Measurements from ENCODE around the gene NSMF. TPM values are rescaled to one million over a fixed set of nuclear protein-coding genes. Genes with fewer than 3 reads are reported as not detected.

Gene NSMF
- total RNA-seq, 2 donors from 2014 or later = 12.0 to 61.3 TPM

GRCh38 chr9:137446851-137447471 is 12.2 kb downstream of the NSMF start:
- DNase-seq (ENCODE audit: low spot score in 2 of 2) = no peak
- H3K36me3 Mint-ChIP-seq = peaks cover 0 to 2% of the 10 kb centered on the region in 2 donors
- peak overlapping the region in 1 of 2 donors; percentile 62 for H3K27ac Mint-ChIP-seq
- H3K9me3 Mint-ChIP-seq = no peaks in the 10 kb centered on the region
- ATAC-seq = no peak

- H3K36me3 Mint-ChIP-seq = peaks cover 0 to 5% of the 10 kb centered on the region in 2 donors
- ATAC-seq = no peak
- no peak overlapping the region for H3K27ac Mint-ChIP-seq
- DNase-seq (ENCODE audit: low spot score in 2 of 2) = no peak
- H3K9me3 Mint-ChIP-seq = no peaks in the 10 kb centered on the region
These were observed 13.2 kb downstream of the NSMF start for GRCh38 chr9:137445930-137446431.

GRCh38 chr9:137445275-137445807 is 13.8 kb downstream of the NSMF start:
- H3K27ac Mint-ChIP-seq = no peak overlapping the region

GRCh38 chr9:137444106-137444790 is 14.9 kb downstream of the NSMF start:
- Mint-ChIP-seq H3K36me3 (peaks cover 0 to 5% of the 10 kb centered on the region in 2 donors), H3K27ac (no peak overlapping the region), H3K9me3 (no peaks in the 10 kb centered on the region)
- no peak for ATAC-seq
- no peak for DNase-seq (ENCODE audit: low spot score in 2 of 2)

More at GRCh38 chr9:137445275-137445807, 13.8 kb downstream of the NSMF start:
- Mint-ChIP-seq H3K9me3 (no peaks in the 10 kb centered on the region), H3K36me3 (peaks cover 0 to 5% of the 10 kb centered on the region in 2 donors)
- ATAC-seq = peak; percentile 87 to 92
- peak; percentile 80 to 92 for DNase-seq (ENCODE audit: low spot score in 2 of 2)

- no peak for ATAC-seq
- no peaks in the 10 kb centered on the region for H3K9me3 Mint-ChIP-seq
- H3K36me3 Mint-ChIP-seq = peaks cover 0 to 5% of the 10 kb centered on the region in 2 donors
- no peak overlapping the region for H3K27ac Mint-ChIP-seq
- DNase-seq (ENCODE audit: low spot score in 2 of 2) = no peak
These were observed 17.2 kb downstream of the NSMF start for GRCh38 chr9:137441935-137442321.

- Mint-ChIP-seq H3K27ac (no peak within 1 kb of the TSS), H3K36me3 (peaks cover 0 to 5% of the 10 kb centered on the region in 2 donors), H3K9me3 (no peaks in the 10 kb centered on the region)
- DNase-seq (ENCODE audit: low spot score in 2 of 2) = no peak
- ATAC-seq = peak in 1 of 2 donors; percentile 39
These were observed 17.7 kb downstream of the NSMF start, which contains the start of gene ENTPD8 for GRCh38 chr9:137441289-137441934. Gene ENTPD8 (minus strand): TSS chr9:137441357. CDS start chr9:137438285, 3,072 bp downstream.

GRCh38 chr9:137439158-137439714 is 19.9 kb downstream of the NSMF start:
- Mint-ChIP-seq H3K36me3 (peaks cover 0 to 5% of the 10 kb centered on the region in 2 donors), H3K27ac (no peak overlapping the region), H3K9me3 (no peaks in the 10 kb centered on the region)
- DNase-seq (ENCODE audit: low spot score in 2 of 2) = no peak
- ATAC-seq = no peak

- no peak overlapping the region for H3K27ac Mint-ChIP-seq
- ATAC-seq (no peak), DNase-seq (ENCODE audit: low spot score in 2 of 2) (no peak)
- H3K9me3 Mint-ChIP-seq = no peaks in the 10 kb centered on the region
- peaks cover 0 to 5% of the 10 kb centered on the region in 2 donors for H3K36me3 Mint-ChIP-seq
These were observed 20.5 kb downstream of the NSMF start for GRCh38 chr9:137438591-137439157.

- Mint-ChIP-seq H3K9me3 (no peaks in the 10 kb centered on the region), H3K36me3 (peaks cover 0 to 5% of the 10 kb centered on the region in 2 donors), H3K27ac (no peak overlapping the region)
- ATAC-seq (no peak), DNase-seq (ENCODE audit: low spot score in 2 of 2) (no peak)
These were observed 21.2 kb downstream of the NSMF start for GRCh38 chr9:137437691-137438590.

- ATAC-seq (no peak), DNase-seq (ENCODE audit: low spot score in 2 of 2) (no peak)
- no peak overlapping the region for H3K27ac Mint-ChIP-seq
- no peaks in the 10 kb centered on the region for H3K9me3 Mint-ChIP-seq
- peaks cover 0 to 3% of the 10 kb centered on the region in 2 donors for H3K36me3 Mint-ChIP-seq
These were observed 22.2 kb downstream of the NSMF start for GRCh38 chr9:137436761-137437600.

GRCh38 chr9:137435980-137436760 is 23.0 kb downstream of the NSMF start:
- Mint-ChIP-seq H3K27ac (no peak overlapping the region), H3K36me3 (no peaks in the 10 kb centered on the region), H3K9me3 (no peaks in the 10 kb centered on the region)
- ATAC-seq = peak in 1 of 2 donors; percentile 18
- DNase-seq (ENCODE audit: low spot score in 2 of 2) = no peak

- ATAC-seq (peak in 1 of 2 donors; percentile 5), DNase-seq (ENCODE audit: low spot score in 2 of 2) (no peak)
These were observed 23.7 kb downstream of the NSMF start for GRCh38 chr9:137435381-137435891.

GRCh38 chr9:137434498-137435380 is 24.4 kb downstream of the NSMF start:
- no peaks in the 10 kb centered on the region for H3K9me3 Mint-ChIP-seq
- no peak for ATAC-seq
- no peaks in the 10 kb centered on the region for H3K36me3 Mint-ChIP-seq
- no peak for DNase-seq (ENCODE audit: low spot score in 2 of 2)
- no peak overlapping the region for H3K27ac Mint-ChIP-seq

More at GRCh38 chr9:137435381-137435891, 23.7 kb downstream of the NSMF start:
- Mint-ChIP-seq H3K9me3 (no peaks in the 10 kb centered on the region), H3K36me3 (no peaks in the 10 kb centered on the region), H3K27ac (no peak overlapping the region)
